H1 (cell line): ENCODE data around the gene CASZ1. TPM values are rescaled to one million over a fixed set of nuclear protein-coding genes. Genes with fewer than 3 reads are reported as not detected.

Source experiments
- CTCF ChIA-PET: fragments of 300-600 bp; sonication (Branson Sonifier 250); formaldehyde crosslinking; loops from one replicate; lab custom pipeline; 2021; ENCODE audit not compliant: partially characterized antibody; lab: Charles Lee
- POLR2A ChIA-PET: fragments of 300-600 bp; sonication (Branson Sonifier 250); formaldehyde crosslinking; loops from one replicate; lab custom pipeline; 2021; ENCODE audit warnings: inconsistent platforms; ENCODE audit not compliant: partially characterized antibody; lab: Charles Lee
- DNase-seq, 2 experiments: peaks; one replicate each; pipeline versions ENCODE4 v3.0.0 to v3.0.0-alpha.2; 2010 to 2022; ENCODE audit warnings: low spot score in 2 of 2, low read depth in 1 of 2, mixed read lengths in 1 of 2
- FAIRE-seq: peaks from 2 replicates; lab custom pipeline; 2011; peaks lifted over from hg19 to GRCh38; lab: Jason Lieb, UNC
- H2AFZ ChIP-seq: 2 replicates; pipeline ENCODE4 v1.8.1; 2012; ENCODE audit warnings: low read length, inconsistent platforms
- H2AK5ac ChIP-seq: 2 replicates; pipeline ENCODE4 v1.6.1; 2013; ENCODE audit warnings: low read depth, low read length
- H2BK120ac ChIP-seq: replicated peaks from 2 replicates; pipeline ENCODE3; 2013; ENCODE audit warnings: low read depth, low read length, inconsistent platforms
- H2BK12ac ChIP-seq: 2 replicates; pipeline ENCODE4 v1.6.1; 2013; ENCODE audit warnings: low read depth, low read length
- H2BK15ac ChIP-seq: 2 replicates; pipeline ENCODE4 v1.6.1; 2013; ENCODE audit warnings: low read length
- H2BK20ac ChIP-seq: 2 replicates; pipeline ENCODE4 v1.6.1; 2013; ENCODE audit warnings: low read length
- H2BK5ac ChIP-seq: 2 replicates; pipeline ENCODE4 v1.6.1; 2013; ENCODE audit warnings: low read depth, low read length
- H3K14ac ChIP-seq: 2 replicates; pipeline ENCODE4 v1.6.1; 2013; ENCODE audit warnings: inconsistent platforms; ENCODE audit not compliant: insufficient read length
- H3K18ac ChIP-seq: 2 replicates; pipeline ENCODE4 v1.6.1; 2013; ENCODE audit warnings: low read length; ENCODE audit errors: extremely low read depth
- H3K23ac ChIP-seq: 2 replicates; pipeline ENCODE4 v1.6.1; 2013; ENCODE audit warnings: inconsistent platforms; ENCODE audit not compliant: insufficient read length
- H3K23me2 ChIP-seq: 2 replicates; pipeline ENCODE4 v1.6.1; 2013; ENCODE audit warnings: low read depth, low read length
- H3K27ac ChIP-seq: 2 replicates; pipeline ENCODE4 v1.6.1; 2011; ENCODE audit warnings: low read depth, low read length, inconsistent platforms
- H3K27me3 ChIP-seq, 4 experiments: replicated peaks in 1 of 4; 1 replicate in 1 of 4; 2 replicates in 3 of 4; pipeline versions ENCODE4 v1.6.1 to v1.8.1; 2011 to 2013; ENCODE audit warnings: low read length in 3 of 4, mild to moderate bottlenecking in 3 of 4, inconsistent platforms in 2 of 4, mixed read lengths in 2 of 4, moderate library complexity in 1 of 4; ENCODE audit not compliant: control insufficient read depth in 3 of 4, insufficient read depth in 3 of 4; ENCODE audit errors: extremely low read depth in 1 of 4
- H3K36me3 ChIP-seq, 4 experiments: 2 replicates each; pipeline versions ENCODE4 v1.6.1 to v1.8.1; 2011 to 2013; ENCODE audit warnings: mild to moderate bottlenecking in 4 of 4, low read length in 3 of 4, moderate library complexity in 2 of 4, control low read depth in 1 of 4, inconsistent platforms in 1 of 4; ENCODE audit not compliant: insufficient read depth in 4 of 4, control insufficient read depth in 2 of 4
- H3K4ac ChIP-seq: replicated peaks from 2 replicates; pipeline ENCODE3; 2013; ENCODE audit warnings: low read length, low read depth, mixed read lengths, inconsistent platforms; ENCODE audit not compliant: insufficient read length
- H3K4me1 ChIP-seq, 4 experiments: replicated peaks in 1 of 4; 1 replicate in 1 of 4; 2 replicates in 3 of 4; pipeline versions ENCODE4 v1.6.1 to v1.8.1; 2011 to 2013; ENCODE audit warnings: low read length in 3 of 4, inconsistent platforms in 2 of 4, mixed read lengths in 1 of 4; ENCODE audit not compliant: insufficient read depth in 4 of 4, control insufficient read depth in 3 of 4
- H3K4me2 ChIP-seq, 2 experiments: 2 replicates each; pipeline versions ENCODE4 v1.6.1 to v1.8.1; 2011 to 2013; ENCODE audit warnings: low read depth in 2 of 2, low read length in 2 of 2, control low read depth in 1 of 2, inconsistent platforms in 1 of 2, mild to moderate bottlenecking in 1 of 2; ENCODE audit not compliant: insufficient read depth in 1 of 2
- H3K4me3 ChIP-seq, 4 experiments: fragments of 200-600, 300-600 bp in 1 of 4; sonication (generic), shearing (Covaris generic), sonication (Bioruptor Twin) in 1 of 4; 2 replicates each; pipeline versions ENCODE4 v1.5.1 to v1.8.1; 2011 to 2016; ENCODE audit warnings: low read length in 4 of 4, low read depth in 3 of 4, control low read depth in 2 of 4, inconsistent platforms in 2 of 4, mild to moderate bottlenecking in 2 of 4, mixed read lengths in 1 of 4, moderate library complexity in 1 of 4; ENCODE audit not compliant: insufficient read depth in 2 of 4; ENCODE audit errors: extremely low read depth in 1 of 4
- H3K56ac ChIP-seq: replicated peaks from 2 replicates; pipeline ENCODE3; 2013; ENCODE audit warnings: low read depth, mild to moderate bottlenecking, mixed read lengths, low read length, inconsistent platforms; ENCODE audit not compliant: insufficient read length
- H3K79me1 ChIP-seq: 2 replicates; pipeline ENCODE4 v1.6.1; 2013; ENCODE audit warnings: low read depth, low read length, control low read depth
- H3K79me2 ChIP-seq, 2 experiments: 2 replicates each; pipeline versions ENCODE4 v1.6.1 to v1.8.1; 2012 to 2013; ENCODE audit warnings: low read length in 2 of 2, mild to moderate bottlenecking in 2 of 2, inconsistent platforms in 1 of 2; ENCODE audit not compliant: insufficient read depth in 2 of 2, control insufficient read depth in 1 of 2
- H3K9ac ChIP-seq, 4 experiments: replicated peaks in 1 of 4; 1 replicate in 1 of 4; 2 replicates in 3 of 4; pipeline versions ENCODE4 v1.6.1 to v1.8.1; 2011 to 2013; ENCODE audit warnings: low read depth in 3 of 4, low read length in 3 of 4, control low read depth in 2 of 4, mild to moderate bottlenecking in 2 of 4, moderate library complexity in 2 of 4, inconsistent platforms in 1 of 4; ENCODE audit errors: extremely low read depth in 1 of 4
- H3K9me3 ChIP-seq, 2 experiments: 2 replicates each; pipeline versions ENCODE4 v1.6.1 to v1.8.1; 2012 to 2013; ENCODE audit warnings: mild to moderate bottlenecking in 2 of 2, moderate library complexity in 2 of 2, control low read depth in 1 of 2, inconsistent platforms in 1 of 2, low read depth in 1 of 2, low read length in 1 of 2, mixed read lengths in 1 of 2; ENCODE audit not compliant: insufficient read depth in 2 of 2
- H4K20me1 ChIP-seq, 2 experiments: replicated peaks in 1 of 2; 2 replicates each; pipeline versions ENCODE3 to v1.8.1; 2011 to 2013; ENCODE audit warnings: inconsistent platforms in 2 of 2, low read length in 2 of 2, mild to moderate bottlenecking in 1 of 2; ENCODE audit not compliant: insufficient read depth in 2 of 2, control insufficient read depth in 1 of 2
- H4K5ac ChIP-seq: 2 replicates; pipeline ENCODE4 v1.6.1; 2013; ENCODE audit warnings: low read length, low read depth, mixed read lengths, inconsistent platforms; ENCODE audit not compliant: insufficient read length
- H4K8ac ChIP-seq: 2 replicates; pipeline ENCODE4 v1.8.0; 2013; ENCODE audit warnings: mild to moderate bottlenecking, moderate library complexity, low read length, inconsistent platforms; ENCODE audit not compliant: insufficient read depth; ENCODE audit errors: extremely low read depth
- H4K91ac ChIP-seq: replicated peaks from 2 replicates; pipeline ENCODE3; 2013; ENCODE audit warnings: low read length, mixed read lengths, inconsistent platforms; ENCODE audit not compliant: insufficient read length
- EGR1 ChIP-seq: IDR thresholded peaks from 2 replicates; pipeline ENCODE4 v1.6.1; 2011; ENCODE audit warnings: low read depth, low read length, borderline replicate concordance
- TCF12 ChIP-seq: IDR thresholded peaks from 2 replicates; pipeline ENCODE4 v1.6.1; 2011; ENCODE audit warnings: low read depth, mild to moderate bottlenecking, low read length
- WGBS, 2 experiments: shearing (Covaris generic) in 1 of 2; methylation state at CpG; one replicate each; pipeline versions ENCODE4 v1.1.6 to v1.1.7; 2013 to 2015; ENCODE audit warnings: low lambda C conversion rate in 2 of 2, mixed read lengths in 2 of 2, inconsistent platforms in 1 of 2, low coverage in 1 of 2, missing lambda C conversion rate in 1 of 2; ENCODE audit not compliant: insufficient replicate concordance in 2 of 2, insufficient coverage in 1 of 2, insufficient read length in 1 of 2; ENCODE audit errors: extremely low coverage in 1 of 2, missing lambda C conversion rate in 1 of 2; 5-methylcytosine and 5-hydroxymethylcytosine counted together
- polyA plus RNA-seq, 7 experiments: library from polyadenylated mRNA; depleted of rRNA in 3 of 7; stranded (reverse) in 5 of 7; unstranded in 2 of 7; fragments of >200 nt in 5 of 7; fragments of 200-250 nt in 2 of 7; gene quantifications; 1 replicate in 5 of 7; 2 replicates in 1 of 7; 4 replicates in 1 of 7; pipeline versions ENCODE4 v1.2.1 to v1.2.3, GENCODE V29; 2011 to 2013; ENCODE audit warnings: missing spikeins in 2 of 7, mixed read lengths in 2 of 7
- total RNA-seq: library from RNA; stranded (reverse); fragmentation: NEBNext Ultra II Directional; extraction: Animal tissue kit (Norgen Biotek cat#: 25700); gene quantifications from 2 replicates; pipeline ENCODE4 v1.2.1, GENCODE V29; 2021

The CASZ1 gene
- total and polyA plus RNA-seq, 2 of the 8 experiments (the other 6 are each of a cell fraction or from before 2014, with no cell fraction given): 4.4 to 7.7 TPM

GRCh38 chr1:10709165-10709564, 87.3 kb downstream of the CASZ1 start:
- Histone ChIP-seq H3K14ac (no peak overlapping the region), H4K91ac (peak overlapping the region; percentile 47), H3K4me3 (peak overlapping the region in 1 of 4 experiments; percentile 33; a peak in 2 of 8 replicates), H2BK5ac (peak overlapping the region; percentile 24; the same call in 1 of the 2 replicates)
- CTCF ChIA-PET: no interaction called here
- POLR2A ChIA-PET: interaction anchor here (0.7 kb wide), 1 partner anchor 72 kb away, joined by 3 read pairs; no protein-coding TSS in a partner anchor
- peak; percentile 61; the same call in 1 of the 2 replicates for TF ChIP-seq EGR1
- no peak for TF ChIP-seq TCF12
- TF ChIP-seq, all 59 proteins: peak for 1
- Histone ChIP-seq H2AK5ac (no peak overlapping the region), H3K9ac (no peak overlapping the region), H3K79me1 (no peaks in the 10 kb centered on the region), H3K79me2 (no peaks in the 10 kb centered on the region), H3K18ac (no peak overlapping the region), H3K27ac (no peak overlapping the region), H3K9me3 (no peaks in the 10 kb centered on the region), H3K4me2 (peak overlapping the region; percentile 30 to 46; a peak in 3 of 4 replicates), H2BK20ac (no peak overlapping the region), H3K27me3 (peaks cover 0 to 4% (median 1%) of the 10 kb centered on the region in 4 experiments; a peak in 2 of 7 replicates), H3K4ac (no peak overlapping the region), H3K36me3 (no peaks in the 10 kb centered on the region), H2BK120ac (no peak overlapping the region), H3K56ac (no peak overlapping the region), H2AFZ (no peak overlapping the region), H2BK15ac (no peak overlapping the region), H3K23ac (no peak overlapping the region), H4K8ac (peak overlapping the region; percentile 40), H4K5ac (no peak overlapping the region), H3K4me1 (peaks cover under 1 to 33% (median 15%) of the 10 kb centered on the region in 4 experiments), H2BK12ac (no peak overlapping the region), H4K20me1 (no peaks in the 10 kb centered on the region), H3K23me2 (peaks cover 3% of the 10 kb centered on the region; the same call in 1 of the 2 replicates)
- FAIRE-seq (no peak), DNase-seq (no peak)
- WGBS, 2 experiments: 57% methylated on average over 8 of the region's 16 CpGs; no CpG with 5 or more reads in 1 of the 2 experiments
